HL-60 (cell line): Measurements from ENCODE around the gene GLRX5.
A peak's percentile ranks its signal among the peaks of the same experiment; 100 is the strongest.

Source experiments
- DNase-seq, 2 experiments: peaks; one replicate each; pipeline ENCODE4 v3.0.0-alpha.2; 2010 to 2020; ENCODE audit warnings: low read depth in 1 of 2, low spot score in 1 of 2
- H3K27ac ChIP-seq: fragments of 250-450 bp; sonication (Bioruptor Pico); replicated peaks from 2 replicates; pipeline ENCODE4 v1.5.1; 2020; ENCODE audit warnings: mild to moderate bottlenecking, moderate library complexity
- H3K27me3 ChIP-seq: fragments of 250-450 bp; sonication (Bioruptor Pico); 2 replicates; pipeline ENCODE4 v1.5.1; 2021; ENCODE audit warnings: mild to moderate bottlenecking, moderate library complexity; ENCODE audit not compliant: insufficient read depth, poor library complexity, severe bottlenecking
- H3K4me3 ChIP-seq: replicated peaks from 2 replicates; pipeline ENCODE4 v1.5.1; 2011; ENCODE audit warnings: mild to moderate bottlenecking, control low read depth, low read length; ENCODE audit not compliant: insufficient read depth
- GABPA ChIP-seq: IDR thresholded peaks from 2 replicates; pipeline ENCODE4 v1.6.1; 2012; ENCODE audit warnings: low read depth
- POLR2AphosphoS5 ChIP-seq: IDR thresholded peaks from 2 replicates; pipeline ENCODE4 v1.6.1; 2012; ENCODE audit warnings: low read depth
- REST ChIP-seq: IDR thresholded peaks from 2 replicates; pipeline ENCODE4 v1.6.1; 2012; ENCODE audit warnings: low read depth; ENCODE audit not compliant: insufficient replicate concordance
- SPI1 ChIP-seq: IDR thresholded peaks from 2 replicates; pipeline ENCODE4 v1.6.1; 2012; ENCODE audit warnings: low read depth, mild to moderate bottlenecking, borderline replicate concordance
- TF ChIP-seq, protein P1 (sequence below): IDR thresholded peaks from one replicate; pipeline ENCODE4 v1.5.1; 2011; ENCODE audit warnings: low read length, control low read depth, inconsistent platforms; ENCODE audit not compliant: insufficient read depth

GLRX5 gene

GRCh38 chr14:95495538-95496025, 39.3 kb upstream of the GLRX5 start:
- no peak overlapping the region for H3K4me3 ChIP-seq
- H3K27ac ChIP-seq: peak overlapping the region; percentile 75
- TF ChIP-seq SPI1 (peak; percentile 99), POLR2AphosphoS5 (peak; percentile 73), REST (no peak)
- peak in 1 of 2 experiments; percentile 77 for DNase-seq
- no peaks in the 10 kb centered on the region for H3K27me3 ChIP-seq

- Histone ChIP-seq H3K27me3 (no peaks in the 10 kb centered on the region), H3K27ac (peak overlapping the region; percentile 75), H3K4me3 (no peak overlapping the region)
- DNase-seq: no peak
- TF ChIP-seq POLR2AphosphoS5: no peak
- no peak for TF ChIP-seq GABPA
- TF ChIP-seq, protein P1, sequence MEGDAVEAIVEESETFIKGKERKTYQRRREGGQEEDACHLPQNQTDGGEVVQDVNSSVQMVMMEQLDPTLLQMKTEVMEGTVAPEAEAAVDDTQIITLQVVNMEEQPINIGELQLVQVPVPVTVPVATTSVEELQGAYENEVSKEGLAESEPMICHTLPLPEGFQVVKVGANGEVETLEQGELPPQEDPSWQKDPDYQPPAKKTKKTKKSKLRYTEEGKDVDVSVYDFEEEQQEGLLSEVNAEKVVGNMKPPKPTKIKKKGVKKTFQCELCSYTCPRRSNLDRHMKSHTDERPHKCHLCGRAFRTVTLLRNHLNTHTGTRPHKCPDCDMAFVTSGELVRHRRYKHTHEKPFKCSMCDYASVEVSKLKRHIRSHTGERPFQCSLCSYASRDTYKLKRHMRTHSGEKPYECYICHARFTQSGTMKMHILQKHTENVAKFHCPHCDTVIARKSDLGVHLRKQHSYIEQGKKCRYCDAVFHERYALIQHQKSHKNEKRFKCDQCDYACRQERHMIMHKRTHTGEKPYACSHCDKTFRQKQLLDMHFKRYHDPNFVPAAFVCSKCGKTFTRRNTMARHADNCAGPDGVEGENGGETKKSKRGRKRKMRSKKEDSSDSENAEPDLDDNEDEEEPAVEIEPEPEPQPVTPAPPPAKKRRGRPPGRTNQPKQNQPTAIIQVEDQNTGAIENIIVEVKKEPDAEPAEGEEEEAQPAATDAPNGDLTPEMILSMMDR: no peak
- no peak for TF ChIP-seq REST
- no peak for TF ChIP-seq SPI1
Observed at GRCh38 chr14:95496111-95496681, 38.7 kb upstream of the GLRX5 start.

DNA sequence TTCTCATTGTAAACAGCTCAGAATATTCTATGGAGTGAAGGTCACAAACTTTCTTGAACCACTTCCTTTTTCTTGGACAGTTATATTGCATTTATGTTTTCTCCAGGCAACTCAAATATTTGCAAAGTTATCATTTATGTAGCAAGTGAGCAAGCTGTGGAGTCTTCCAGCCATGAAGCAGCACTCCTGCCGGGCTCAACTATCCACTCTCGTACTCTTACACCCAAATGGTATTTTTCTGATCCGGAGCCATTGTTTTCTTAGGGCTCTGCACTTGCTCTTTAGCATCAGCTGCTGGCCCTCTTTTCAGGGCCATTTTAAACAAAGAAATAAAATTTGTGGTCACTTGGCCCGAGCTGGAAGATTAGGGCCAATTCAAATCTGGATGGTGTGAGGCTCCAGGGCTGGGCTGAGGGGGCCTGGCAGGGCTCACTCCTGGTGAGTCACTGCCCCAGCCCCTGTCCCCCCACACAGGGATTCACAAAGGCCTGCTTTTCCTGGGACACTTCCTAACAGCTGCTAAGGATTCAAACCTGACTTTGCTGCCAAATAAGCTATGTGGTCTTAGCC, 38.1 kb upstream of the GLRX5 start:
- DNase-seq: no peak
- Histone ChIP-seq H3K27me3 (no peaks in the 10 kb centered on the region), H3K27ac (peak overlapping the region; percentile 75), H3K4me3 (no peak overlapping the region)
- no peak for TF ChIP-seq POLR2AphosphoS5
- TF ChIP-seq SPI1: peak; percentile 83

DNA sequence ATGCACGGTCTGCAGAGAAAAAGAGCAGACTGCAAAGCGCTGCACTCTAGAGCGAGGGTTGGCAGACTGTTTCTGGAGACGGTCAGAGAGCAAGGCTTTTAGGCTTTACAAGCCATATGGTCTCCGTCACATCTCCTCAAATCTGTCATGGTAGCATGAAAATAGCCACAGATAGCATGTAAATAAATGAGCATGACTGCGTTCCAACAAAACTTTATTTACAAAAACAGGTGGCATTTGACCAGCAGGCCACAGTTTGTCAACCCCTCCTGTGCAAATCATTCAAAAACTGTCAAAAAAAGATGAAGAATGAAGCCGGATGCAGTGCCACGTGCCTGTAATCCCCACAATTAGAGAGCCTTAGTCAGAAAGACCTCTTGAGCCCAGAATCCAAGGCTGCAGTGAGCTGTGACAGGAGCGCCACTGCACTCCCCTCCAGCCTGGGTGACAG, 37.3 kb upstream of the GLRX5 start:
- Histone ChIP-seq H3K4me3 (no peak overlapping the region), H3K27ac (no peak overlapping the region; the same call in 1 of the 2 replicates), H3K27me3 (no peaks in the 10 kb centered on the region)
- TF ChIP-seq POLR2AphosphoS5: no peak
- TF ChIP-seq GABPA: no peak
- TF ChIP-seq SPI1: no peak
- TF ChIP-seq REST: no peak
- TF ChIP-seq, protein P1: no peak
- no peak for DNase-seq
